Non-pigmented ciliary epithelial cell (primary cell): ENCODE measurements around the gene ZFP36L2.

Experiments used
- DNase-seq: peaks from one replicate; pipeline ENCODE4 v3.0.0-alpha.2; 2010; ENCODE audit warnings: low read depth

ZFP36L2 gene

DNA sequence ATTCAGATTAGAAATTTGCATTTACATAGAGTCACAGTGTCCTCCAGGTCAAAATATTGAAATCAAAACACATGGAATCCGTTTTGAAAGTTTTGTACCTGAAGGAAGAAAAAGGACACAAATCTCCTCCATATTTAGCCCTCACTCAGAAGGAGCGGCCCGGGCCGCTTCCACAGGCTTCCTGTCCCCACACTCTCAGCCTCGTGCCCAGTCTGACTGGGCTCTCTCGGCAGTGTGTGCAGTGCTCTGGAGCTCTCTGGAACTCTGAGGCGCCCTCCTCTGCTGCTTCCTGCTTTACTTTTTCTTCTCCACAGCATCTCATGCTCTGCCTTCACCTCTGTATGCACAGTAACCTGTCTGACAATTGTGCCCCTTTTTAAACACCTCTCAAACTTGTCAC, 22.2 kb upstream of the ZFP36L2 start:
- no peak for DNase-seq

GRCh38 chr2:43246641-43247040, 20.2 kb upstream of the ZFP36L2 start:
- DNase-seq: no peak

DNA sequence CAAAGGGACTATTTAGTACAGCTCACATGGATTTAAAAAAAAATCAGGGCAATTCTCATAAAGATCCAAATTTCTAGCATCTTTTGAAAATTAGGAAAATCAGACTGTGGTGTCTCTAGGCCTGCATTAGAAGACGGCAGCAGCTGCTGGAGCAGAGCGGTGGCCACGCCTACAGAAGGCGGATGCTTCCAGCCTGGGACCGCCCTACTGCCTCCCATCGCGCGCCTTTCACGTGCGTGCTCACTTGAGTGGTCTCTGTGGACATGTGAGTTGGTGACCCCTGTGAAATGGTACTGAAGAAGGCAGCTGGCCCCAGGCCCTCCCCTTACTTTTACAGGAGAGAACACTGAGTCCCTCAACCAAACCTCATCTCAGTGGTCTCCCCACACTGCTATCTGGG, 15.2 kb upstream of the ZFP36L2 start:
- no peak for DNase-seq

GRCh38 chr2:43240766-43241150, 14.4 kb upstream of the ZFP36L2 start:
- no peak for DNase-seq

DNA sequence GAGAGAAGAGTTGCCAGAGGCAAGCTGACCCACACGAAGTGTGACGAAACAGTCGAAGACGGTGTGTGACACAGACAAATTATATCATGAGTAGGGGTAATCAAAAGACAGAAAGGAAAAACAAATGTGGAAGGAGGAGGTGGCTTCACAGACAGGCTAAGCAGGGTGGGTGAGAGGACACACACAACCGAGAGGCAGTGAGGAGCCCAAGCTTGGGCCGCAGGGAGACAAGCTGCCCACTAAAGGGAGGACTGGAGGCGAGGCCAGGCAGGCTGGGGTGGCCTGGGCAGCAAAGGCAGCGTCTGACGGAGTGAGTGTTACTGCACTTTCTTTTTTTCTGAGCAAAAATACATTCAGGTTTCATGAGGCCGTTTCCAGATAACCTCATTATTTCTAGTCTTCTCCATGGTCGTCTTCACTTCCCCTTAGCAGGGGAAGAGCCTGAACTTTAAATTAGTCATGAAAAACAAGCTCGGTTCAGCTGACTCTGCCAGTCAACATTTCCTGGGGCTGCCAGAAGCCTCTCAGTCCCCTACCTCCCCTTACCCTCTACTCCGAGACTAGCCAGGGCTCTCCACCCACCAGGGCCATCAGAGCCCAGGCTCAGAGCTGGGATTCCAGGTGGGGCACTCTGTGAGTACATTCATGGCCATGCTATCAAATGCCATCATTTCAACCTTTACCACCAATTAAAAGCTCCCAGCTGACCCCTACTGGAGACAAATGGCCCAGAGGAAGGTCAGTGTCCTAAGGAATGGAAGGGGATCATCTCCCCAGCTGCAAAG, 13.8 kb upstream of the ZFP36L2 start:
- DNase-seq: no peak

- DNase-seq: no peak
Observed at GRCh38 chr2:43238813-43239212, 12.4 kb upstream of the ZFP36L2 start.

DNA sequence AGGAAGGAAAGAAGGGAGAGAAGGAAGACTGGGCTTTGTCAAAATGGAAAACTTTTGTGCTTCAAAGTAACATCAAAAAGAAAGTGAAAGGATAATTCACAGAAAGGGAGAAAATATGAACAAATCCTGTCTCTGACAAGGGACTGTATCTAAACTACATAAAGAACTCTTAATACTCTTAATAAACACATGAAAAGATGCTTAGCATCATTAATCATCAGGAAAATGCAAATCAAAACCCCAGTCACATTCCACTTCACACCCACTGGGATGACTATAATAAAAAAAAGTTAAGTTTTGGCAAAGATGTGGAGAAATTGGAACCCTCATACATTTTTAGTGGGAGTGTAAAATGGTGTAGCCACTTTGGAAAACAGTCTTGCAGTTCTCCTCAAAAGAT, 11.8 kb upstream of the ZFP36L2 start:
- no peak for DNase-seq

- no peak for DNase-seq
Observed at GRCh38 chr2:43233218-43234212, 7.1 kb upstream of the ZFP36L2 start.

GRCh38 chr2:43230951-43231827, 4.8 kb upstream of the ZFP36L2 start:
- DNase-seq: no peak

GRCh38 chr2:43230351-43230885, 4.0 kb upstream of the ZFP36L2 start:
- no peak for DNase-seq

DNA sequence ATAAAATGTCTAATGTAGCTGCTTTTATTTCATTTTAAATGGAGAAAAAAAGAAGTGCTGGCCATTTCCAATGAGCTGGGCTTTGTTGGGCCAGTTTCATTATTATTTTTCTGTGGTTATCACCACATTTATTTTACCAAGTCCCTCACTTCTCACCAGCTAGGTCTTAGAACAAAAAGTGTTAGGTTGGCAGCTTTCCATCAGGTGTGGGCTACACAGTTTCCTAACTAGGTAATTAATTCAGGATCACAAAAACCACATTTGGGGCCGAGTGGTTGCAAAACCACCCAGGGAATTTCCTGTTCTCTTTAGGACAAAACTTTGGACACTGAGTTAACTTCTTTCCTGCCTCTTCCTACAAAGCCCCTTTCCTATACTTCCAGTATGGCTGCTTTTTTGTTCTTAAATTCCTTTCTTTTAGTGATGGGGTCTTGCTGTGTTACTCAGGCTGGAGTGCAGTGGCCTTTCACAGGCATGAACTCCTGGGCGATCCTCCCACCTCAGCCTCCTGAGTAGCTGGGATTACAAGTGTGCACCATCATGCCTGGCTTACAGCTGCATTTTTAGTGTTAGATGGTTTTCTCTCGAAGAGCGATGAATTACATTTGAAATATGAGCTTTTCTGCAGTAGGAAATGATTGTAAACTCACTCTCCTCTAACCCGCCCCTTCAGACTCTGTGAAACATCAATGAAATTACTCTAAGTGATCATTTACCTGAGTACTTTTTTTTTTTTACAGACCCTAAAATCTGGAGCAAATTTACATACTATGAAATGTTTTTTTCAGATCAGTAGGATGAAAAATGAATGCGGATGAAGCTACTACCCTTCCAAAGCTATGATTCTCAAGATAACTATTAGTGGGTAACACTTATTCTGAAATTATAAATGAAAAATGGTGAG, 2.6 kb upstream of the ZFP36L2 start:
- no peak for DNase-seq

- DNase-seq: no peak
Observed at GRCh38 chr2:43228321-43228751, 1.9 kb upstream of the ZFP36L2 start.

DNA sequence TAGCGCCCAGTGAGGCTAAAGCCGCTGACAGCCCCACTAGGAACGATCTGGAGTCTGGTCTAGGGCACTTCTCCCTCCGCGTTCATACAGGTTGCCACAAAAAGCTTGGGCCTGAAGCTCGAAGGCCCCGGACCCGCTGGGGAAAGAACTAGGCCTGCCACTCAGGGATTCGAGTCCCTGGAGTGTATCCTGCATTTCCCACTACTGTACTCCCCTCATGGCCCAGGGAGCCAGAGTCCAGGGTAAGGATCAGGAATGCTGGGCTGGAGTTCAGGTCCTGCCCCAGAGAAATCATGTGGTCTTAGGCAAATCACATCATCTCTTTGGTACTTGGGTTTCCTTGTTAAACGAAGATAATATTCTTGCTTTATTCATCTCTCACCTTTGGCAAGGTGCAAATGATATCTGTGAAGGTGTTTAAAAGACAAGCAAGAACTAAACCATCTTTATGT, 1.4 kb upstream of the ZFP36L2 start:
- no peak for DNase-seq

- no peak for DNase-seq
Observed at GRCh38 chr2:43226955-43227829, 786 bp upstream of the ZFP36L2 start.

DNA sequence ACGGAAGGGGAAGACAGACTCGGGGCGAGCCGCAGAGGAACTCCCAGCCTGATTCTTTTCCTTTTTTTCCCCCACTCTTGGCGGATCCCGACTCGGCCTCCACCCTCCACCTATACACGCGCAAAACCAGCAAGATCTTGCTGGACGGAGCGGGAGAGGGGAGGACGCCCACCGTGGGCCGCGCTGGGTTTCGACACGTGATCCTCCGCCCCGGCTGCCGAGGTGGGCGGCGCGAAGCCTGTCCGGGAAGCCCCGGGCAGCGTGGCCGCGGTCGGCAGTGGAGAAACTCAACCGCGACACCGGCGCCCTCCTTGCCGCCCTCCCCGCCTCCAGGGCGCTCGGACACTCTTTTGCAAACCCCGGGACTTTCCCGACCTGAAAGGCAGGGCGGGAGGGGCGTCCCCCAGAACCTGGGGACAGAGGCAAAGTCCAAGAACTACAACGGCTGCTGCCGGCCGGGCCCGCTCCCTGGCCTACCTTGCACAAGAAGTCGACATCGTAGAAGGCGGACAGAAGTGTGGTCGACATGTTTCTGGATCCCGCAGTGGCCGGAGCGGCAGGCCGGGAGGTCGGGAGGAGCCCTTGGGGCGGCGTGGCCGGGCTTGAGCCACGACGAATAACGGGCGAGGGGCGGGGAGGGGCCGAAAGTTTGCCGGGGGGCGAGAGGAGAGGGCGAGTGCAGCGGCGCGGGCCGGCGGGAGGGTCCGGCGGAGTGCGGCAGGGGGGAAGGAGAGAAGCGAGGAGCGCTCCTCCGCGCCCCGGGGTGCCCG, 433 bp downstream of the ZFP36L2 start:
- no peak for DNase-seq

GRCh38 chr2:43225093-43225787, 1.2 kb downstream of the ZFP36L2 start:
- no peak for DNase-seq

GRCh38 chr2:43224571-43225092, 1.8 kb downstream of the ZFP36L2 start:
- DNase-seq: no peak

DNA sequence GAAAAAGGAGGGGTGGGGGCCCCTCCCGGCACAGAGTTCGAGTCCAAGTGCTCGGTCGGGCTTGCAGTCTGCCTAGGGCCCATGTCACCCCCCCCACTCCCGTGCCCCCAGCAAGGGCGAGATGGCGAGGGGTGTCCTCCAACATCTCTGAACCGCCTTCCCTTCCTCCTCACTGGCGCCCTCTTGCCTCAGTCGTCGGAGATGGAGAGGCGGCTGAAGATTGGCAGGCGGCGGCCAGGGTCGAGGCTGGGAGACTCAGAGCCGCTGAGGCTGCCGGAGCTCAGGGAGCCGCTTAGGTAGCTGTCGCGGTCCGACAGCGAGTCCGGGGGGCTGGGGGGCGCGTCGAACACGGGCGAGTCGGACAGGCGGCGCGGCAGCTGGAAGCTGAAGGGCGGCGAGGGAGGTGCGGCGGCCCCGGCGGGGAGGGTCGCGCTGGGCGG, 2.3 kb downstream of the ZFP36L2 start:
- DNase-seq: no peak
